Stromal cell of bone marrow (primary cell): ENCODE results near the gene PDZD2.
"Not testable (repeated sequence)": the region's sequence is repeated elsewhere in the genome, so short reads cannot be mapped to it uniquely, and the experiment has no call there.

Source experiments
- DNase-seq: peaks from one replicate; pipeline ENCODE4 v3.0.0-alpha.2; 2012; ENCODE audit warnings: low read depth

PDZD2 gene

GRCh38 chr5:31691408-31691807, 52.5 kb downstream of the PDZD2 start:
- DNase-seq: not testable (repeated sequence)

GRCh38 chr5:31692561-31693221, 53.8 kb downstream of the PDZD2 start:
- DNase-seq: no peak

- no peak for DNase-seq
Observed at GRCh38 chr5:31698673-31699072, 59.7 kb downstream of the PDZD2 start.

GRCh38 chr5:31701642-31702299, 62.8 kb downstream of the PDZD2 start:
- DNase-seq: no peak

- DNase-seq: no peak
Observed at GRCh38 chr5:31702712-31703111, 63.8 kb downstream of the PDZD2 start.

- DNase-seq: no peak
Observed at GRCh38 chr5:31703757-31704156, 64.8 kb downstream of the PDZD2 start.

GRCh38 chr5:31706186-31706585, 67.3 kb downstream of the PDZD2 start:
- DNase-seq: no peak

GRCh38 chr5:31707329-31707728, 68.4 kb downstream of the PDZD2 start:
- DNase-seq: no peak

GRCh38 chr5:31708089-31708488, 69.2 kb downstream of the PDZD2 start:
- no peak for DNase-seq

GRCh38 chr5:31711363-31711762, 72.4 kb downstream of the PDZD2 start:
- DNase-seq: no peak

- DNase-seq: no peak
Observed at GRCh38 chr5:31711935-31712592, 73.1 kb downstream of the PDZD2 start.

- DNase-seq: no peak
Observed at GRCh38 chr5:31717561-31717960, 78.6 kb downstream of the PDZD2 start.

- DNase-seq: no peak
Observed at GRCh38 chr5:31720004-31720403, 81.1 kb downstream of the PDZD2 start.

- no peak for DNase-seq
Observed at GRCh38 chr5:31720811-31721345, 81.9 kb downstream of the PDZD2 start.

GRCh38 chr5:31722111-31722510, 83.2 kb downstream of the PDZD2 start:
- no peak for DNase-seq

- no peak for DNase-seq
Observed at GRCh38 chr5:31725996-31726395, 87.1 kb downstream of the PDZD2 start.

- DNase-seq: no peak
Observed at GRCh38 chr5:31726952-31727351, 88.0 kb downstream of the PDZD2 start.

GRCh38 chr5:31728039-31728438, 89.1 kb downstream of the PDZD2 start:
- no peak for DNase-seq

GRCh38 chr5:31728806-31729205, 89.9 kb downstream of the PDZD2 start:
- DNase-seq: not testable (repeated sequence)

- DNase-seq: no peak
Observed at GRCh38 chr5:31730139-31730538, 91.2 kb downstream of the PDZD2 start.

- DNase-seq: no peak
Observed at GRCh38 chr5:31731016-31731415, 92.1 kb downstream of the PDZD2 start.

- DNase-seq: no peak
Observed at GRCh38 chr5:31731710-31732301, 92.9 kb downstream of the PDZD2 start.

- DNase-seq: not testable (repeated sequence)
Observed at GRCh38 chr5:31732821-31733220, 93.9 kb downstream of the PDZD2 start.
